Upper lobe of left lung (tissue), 6 donors: Measurements from ENCODE around the gene BHLHA9. TPM values are rescaled to one million over a fixed set of nuclear protein-coding genes. Genes with fewer than 3 reads are reported as not detected.

Experiments used
- ATAC-seq, 2 donors: fragments of 200-7000 bp; cut with Tn5 transposase; one replicate each; pipeline ENCODE4 v1.9.1; 2022; ENCODE audit warnings: mild to moderate bottlenecking in 2 of 2, moderate library complexity in 2 of 2; ENCODE audit not compliant: low FRiP score in 2 of 2
- DNase-seq, 2 donors: peaks; one replicate each; pipeline ENCODE4 v3.0.0-alpha.2; 2019 to 2020
- H3K27ac ChIP-seq, 4 donors: fragments of 200-600 bp; sonication (generic); one replicate each; pipeline ENCODE4 v1.5.1; 2016 to 2019
- H3K27me3 ChIP-seq, 4 donors: fragments of 200-600 bp; sonication (generic); one replicate each; pipeline ENCODE4 v1.5.1; 2017 to 2019
- H3K36me3 ChIP-seq, 4 donors: fragments of 200-600 bp; sonication (generic); one replicate each; pipeline ENCODE4 v1.5.1; 2016 to 2019
- H3K4me1 ChIP-seq, 4 donors: fragments of 200-600 bp; sonication (generic); one replicate each; pipeline ENCODE4 v1.5.1; 2018 to 2019
- H3K4me3 ChIP-seq, 4 donors: fragments of 200-600 bp; sonication (generic); one replicate each; pipeline ENCODE4 v1.5.1; 2017 to 2019; ENCODE audit warnings: mild to moderate bottlenecking in 2 of 4, moderate library complexity in 1 of 4
- H3K9me3 ChIP-seq, 4 donors: fragments of 200-600 bp; sonication (generic); one replicate each; pipeline ENCODE4 v1.5.1; 2018 to 2019
- CTCF ChIP-seq, 6 experiments: fragments of 450-650 bp in 4 of 6; fragments of 200-600 bp in 2 of 6; sonication (generic) in 2 of 6; IDR thresholded peaks; one replicate each; pipeline ENCODE4 v1.5.1; 2016 to 2019; ENCODE audit warnings: antibody characterized with exemption in 6 of 6
- EP300 ChIP-seq, 4 donors: sonication (generic); formaldehyde crosslinking; IDR thresholded peaks; one replicate each; pipeline ENCODE4 v1.5.1; 2017; ENCODE audit warnings: antibody characterized with exemption in 4 of 4, control low read depth in 2 of 4
- POLR2A ChIP-seq, 4 donors: fragments of 450-650 bp; IDR thresholded peaks; one replicate each; pipeline ENCODE4 v1.5.1; 2016 to 2017; ENCODE audit warnings: antibody characterized with exemption in 4 of 4, mild to moderate bottlenecking in 2 of 4
- POLR2AphosphoS5 ChIP-seq, 2 donors: sonication (generic); formaldehyde crosslinking; IDR thresholded peaks; one replicate each; pipeline ENCODE4 v1.5.1; 2017; ENCODE audit warnings: antibody characterized with exemption in 2 of 2
- WGBS, 2 donors: methylation state at CpG; one replicate each; pipeline ENCODE4 v1.1.5; 2017 to 2018; 5-methylcytosine and 5-hydroxymethylcytosine counted together
- total RNA-seq, 6 donors: library from RNA; depleted of rRNA in 4 of 6; stranded (reverse); fragments of >200 nt in 4 of 6; gene quantifications; one replicate each; pipeline versions ENCODE4 v1.1.0 to v1.2.1, GENCODE V29; 2016 to 2021
- donor health status: DM: no; HTN: no; CAD: no; lungs with moderate emphysema.
- donor health status: DM: no; HTN: yes; CAD: no; lungs with severe emphysema.

The BHLHA9 gene
- total RNA-seq, 6 donors from 2014 or later, result not detected

DNA sequence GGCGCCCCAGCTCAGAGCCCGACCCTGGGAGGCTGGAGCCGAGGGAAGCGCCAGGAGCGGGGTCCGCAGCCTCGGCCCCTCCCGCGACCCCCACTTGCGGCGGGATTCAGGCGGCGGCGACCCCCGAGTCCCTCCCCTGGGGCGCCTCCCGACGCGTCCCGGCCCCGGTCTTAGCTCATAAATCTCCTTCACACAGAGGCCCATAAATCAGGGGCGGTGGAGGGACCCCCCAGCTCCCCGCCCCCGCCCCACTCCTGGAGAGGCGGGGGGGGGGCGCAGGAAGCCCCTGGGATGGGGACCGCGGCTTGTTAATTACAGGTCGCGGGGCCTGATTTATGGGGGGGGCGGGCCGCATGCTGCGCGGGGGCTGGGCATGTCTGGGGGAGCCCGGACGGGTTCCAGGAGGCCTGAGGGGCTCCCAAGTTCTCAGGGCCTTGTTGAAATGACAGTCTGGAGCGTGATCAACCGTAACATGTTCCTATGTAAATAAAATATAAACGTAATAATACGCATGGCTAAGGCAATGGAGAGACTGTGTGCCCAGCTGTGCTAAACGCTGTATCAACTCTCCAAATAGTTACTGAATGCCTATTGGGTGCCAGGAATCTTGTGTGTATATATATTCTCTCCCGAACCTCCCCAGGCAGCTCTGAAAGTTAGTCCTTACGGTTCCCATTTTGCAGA is 10.0 kb upstream of the BHLHA9 start:
- no peaks in the 10 kb centered on the region for H3K27me3 ChIP-seq
- WGBS, 2 donors, result 20 to 27% methylated on average over 17 to 29 of the region's 43 CpGs
- no peak for TF ChIP-seq CTCF (IDR thresholded peaks at IDR 0.05)
- no peak for TF ChIP-seq POLR2AphosphoS5 (IDR thresholded peaks at IDR 0.05)
- TF ChIP-seq POLR2A (IDR thresholded peaks at IDR 0.05), result no peak
- TF ChIP-seq EP300 (IDR thresholded peaks at IDR 0.05), result no peak
- H3K4me3 ChIP-seq, result peak overlapping the region; percentile 35 to 60 (median 50)
- peak in 1 of 2 donors; percentile 81 for DNase-seq
- H3K9me3 ChIP-seq, result no peaks in the 10 kb centered on the region
- no peak for ATAC-seq
- H3K4me1 ChIP-seq, result peaks cover 4 to 19% (median 9%) of the 10 kb centered on the region in 4 donors
- H3K36me3 ChIP-seq, result no peaks in the 10 kb centered on the region
- peak overlapping the region in 2 of 4 donors; percentile 23 to 49 for H3K27ac ChIP-seq

GRCh38 chr17:1260770-1261161 is 9.5 kb upstream of the BHLHA9 start:
- no peaks in the 10 kb centered on the region for H3K27me3 ChIP-seq
- H3K9me3 ChIP-seq, result no peaks in the 10 kb centered on the region
- ATAC-seq, result no peak
- TF ChIP-seq CTCF (IDR thresholded peaks at IDR 0.05), result no peak
- no peak for TF ChIP-seq POLR2A (IDR thresholded peaks at IDR 0.05)
- no peak for TF ChIP-seq POLR2AphosphoS5 (IDR thresholded peaks at IDR 0.05)
- no peak for TF ChIP-seq EP300 (IDR thresholded peaks at IDR 0.05)
- H3K4me1 ChIP-seq, result peaks cover 4 to 19% (median 9%) of the 10 kb centered on the region in 4 donors
- H3K4me3 ChIP-seq, result no peak overlapping the region
- no peaks in the 10 kb centered on the region for H3K36me3 ChIP-seq
- no peak overlapping the region for H3K27ac ChIP-seq
- 92 to 95% methylated on average over 6 of the region's 6 CpGs for WGBS, 2 donors
- DNase-seq, result no peak

GRCh38 chr17:1264196-1264595 is 6.0 kb upstream of the BHLHA9 start:
- Histone ChIP-seq H3K4me1 (peaks cover 14 to 26% (median 21%) of the 10 kb centered on the region in 4 donors), H3K9me3 (no peaks in the 10 kb centered on the region), H3K36me3 (no peaks in the 10 kb centered on the region), H3K27me3 (no peaks in the 10 kb centered on the region), H3K27ac (no peak overlapping the region), H3K4me3 (no peak overlapping the region)
- ATAC-seq (no peak), DNase-seq (no peak)
- TF ChIP-seq CTCF (IDR thresholded peaks at IDR 0.05) (no peak), POLR2AphosphoS5 (IDR thresholded peaks at IDR 0.05) (no peak), POLR2A (IDR thresholded peaks at IDR 0.05) (no peak), EP300 (IDR thresholded peaks at IDR 0.05) (no peak)
- 74 to 84% methylated on average over 9 of the region's 9 CpGs for WGBS, 2 donors

- Histone ChIP-seq H3K27me3 (peaks cover 0 to 24% (median 11%) of the 10 kb centered on the region in 4 donors), H3K4me1 (peaks cover 11 to 33% (median 17%) of the 10 kb centered on the region in 4 donors), H3K9me3 (no peaks in the 10 kb centered on the region), H3K27ac (peak overlapping the region; percentile 88 to 94 (median 90)), H3K36me3 (no peaks in the 10 kb centered on the region), H3K4me3 (peak overlapping the region in 3 of 4 donors; percentile 68 to 92 (median 80))
- peak in 1 of 2 donors; percentile 24 for ATAC-seq
- 7 to 8% methylated on average over 12 to 17 of the region's 17 CpGs for WGBS, 2 donors
- peak in 1 of 2 donors; percentile 29 for DNase-seq
- TF ChIP-seq CTCF (IDR thresholded peaks at IDR 0.05) (no peak), POLR2AphosphoS5 (IDR thresholded peaks at IDR 0.05) (no peak), EP300 (IDR thresholded peaks at IDR 0.05) (no peak), POLR2A (IDR thresholded peaks at IDR 0.05) (no peak)
Measured at GRCh38 chr17:1267471-1267943, 2.7 kb upstream of the BHLHA9 start.
